GM12801 (cell line): Measurements from ENCODE around the gene WDR82.

Experiments
- CTCF ChIP-seq: IDR thresholded peaks from one replicate; pipeline ENCODE4 v1.5.1; 2011; ENCODE audit warnings: control low read depth; ENCODE audit not compliant: insufficient read length; ENCODE audit errors: extremely low read depth

The WDR82 gene

GRCh38 chr3:52211268-52211891 lies 67.1 kb downstream of the WDR82 start:
- no peak for TF ChIP-seq CTCF

DNA sequence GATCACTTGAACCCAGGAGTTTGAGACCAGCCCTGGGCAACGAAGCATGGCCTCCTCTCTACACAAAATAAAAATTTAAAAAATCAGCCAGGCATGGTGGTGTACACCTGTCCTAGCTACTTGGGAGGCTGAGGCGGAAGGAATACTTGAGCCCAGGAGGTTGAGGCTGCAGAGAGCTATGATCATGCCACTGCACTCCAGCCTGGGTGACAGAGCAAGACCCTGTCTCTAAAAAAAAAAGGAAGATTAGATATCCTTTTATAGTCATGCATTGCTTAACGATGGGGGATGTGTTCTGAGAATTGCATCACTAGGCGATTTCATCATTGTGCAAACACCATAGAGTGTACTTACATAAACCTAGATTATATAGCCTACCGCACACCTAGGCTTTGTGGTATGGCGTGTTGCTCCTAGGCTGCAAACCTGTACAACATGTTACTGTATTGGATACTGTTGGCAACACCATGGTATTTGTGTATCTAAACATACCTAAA lies 67.9 kb downstream of the WDR82 start:
- TF ChIP-seq CTCF, result no peak

DNA sequence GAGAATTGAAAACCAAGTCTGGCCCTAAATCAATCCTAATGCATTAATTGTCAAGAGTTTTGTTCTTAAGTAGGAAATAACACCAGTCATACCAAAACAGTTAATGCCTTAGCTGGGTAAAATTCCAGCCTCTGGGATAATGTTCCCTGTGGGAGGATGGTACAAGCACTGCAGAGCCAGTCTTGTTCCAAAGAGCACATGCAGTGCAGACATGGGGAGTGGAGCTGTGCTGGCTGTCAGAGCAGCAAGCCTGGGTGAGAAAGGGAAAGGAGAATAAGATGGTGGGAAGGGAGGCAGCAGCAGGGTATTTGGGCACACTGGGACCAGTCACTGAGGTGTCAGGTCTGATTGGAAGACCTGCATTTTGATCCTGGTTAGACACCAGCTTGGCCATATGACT lies 68.4 kb downstream of the WDR82 start:
- TF ChIP-seq CTCF, result no peak

DNA sequence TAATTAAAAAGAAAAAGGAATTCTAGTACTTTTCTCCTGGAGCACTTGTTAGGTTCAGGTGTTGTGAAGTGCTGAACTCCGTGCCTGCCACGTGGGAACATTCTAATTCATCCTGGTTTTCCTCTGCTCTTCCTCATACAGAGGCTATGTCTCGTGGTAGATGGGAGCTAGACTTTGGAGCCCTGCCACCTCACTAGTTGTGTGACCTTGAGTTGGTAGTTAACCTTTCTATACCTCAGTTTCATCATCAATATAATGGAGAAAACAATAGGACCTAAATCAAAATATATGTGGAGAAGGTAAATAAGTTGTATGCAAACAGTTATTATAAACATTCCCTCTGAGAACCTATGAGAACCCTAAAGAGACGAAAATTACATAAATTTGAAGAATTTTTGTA lies 69.9 kb downstream of the WDR82 start:
- TF ChIP-seq CTCF, result no peak

- no peak for TF ChIP-seq CTCF
Measured at GRCh38 chr3:52205727-52206372, 72.6 kb downstream of the WDR82 start.
